ENCODE data around the gene ACAP2. TPM values are rescaled to one million over a fixed set of nuclear protein-coding genes. Genes with fewer than 3 reads are reported as not detected.

The ACAP2 gene
- total RNA-seq, 1 donor, result 92.3 TPM

DNA sequence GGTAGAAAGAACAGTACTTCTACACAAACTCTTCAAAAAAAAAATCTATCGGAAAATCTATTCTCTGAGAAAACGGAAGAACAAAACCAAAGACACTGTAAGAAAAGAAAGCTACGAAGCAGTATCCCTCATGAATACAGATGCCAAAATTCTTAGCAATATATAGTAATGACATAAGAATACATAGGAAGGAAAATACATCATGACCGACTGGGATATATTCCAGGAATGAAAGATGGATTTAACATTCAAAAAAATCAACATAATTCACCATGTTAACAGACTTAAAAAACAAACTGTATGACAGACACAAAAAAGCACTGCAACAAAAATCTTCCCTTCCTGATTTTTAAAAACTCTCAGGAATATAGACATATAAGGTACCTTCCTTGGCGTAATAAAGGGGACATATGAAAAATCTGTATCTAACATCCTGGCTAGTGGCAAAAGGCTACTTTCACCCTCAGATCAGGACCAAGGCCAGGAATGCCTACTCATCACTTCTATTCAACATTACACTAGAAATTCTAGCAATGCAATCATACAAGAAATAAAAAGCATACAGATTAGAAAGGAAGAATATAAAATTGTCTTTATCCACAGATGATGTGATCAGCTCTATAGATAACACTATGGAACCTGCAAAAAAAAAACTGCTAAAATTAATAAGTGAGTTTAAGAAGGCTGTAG, 94.2 kb downstream of the ACAP2 start:
- DNase-seq (ENCODE audit: low read depth), result no peak
- TF ChIP-seq, protein P1, sequence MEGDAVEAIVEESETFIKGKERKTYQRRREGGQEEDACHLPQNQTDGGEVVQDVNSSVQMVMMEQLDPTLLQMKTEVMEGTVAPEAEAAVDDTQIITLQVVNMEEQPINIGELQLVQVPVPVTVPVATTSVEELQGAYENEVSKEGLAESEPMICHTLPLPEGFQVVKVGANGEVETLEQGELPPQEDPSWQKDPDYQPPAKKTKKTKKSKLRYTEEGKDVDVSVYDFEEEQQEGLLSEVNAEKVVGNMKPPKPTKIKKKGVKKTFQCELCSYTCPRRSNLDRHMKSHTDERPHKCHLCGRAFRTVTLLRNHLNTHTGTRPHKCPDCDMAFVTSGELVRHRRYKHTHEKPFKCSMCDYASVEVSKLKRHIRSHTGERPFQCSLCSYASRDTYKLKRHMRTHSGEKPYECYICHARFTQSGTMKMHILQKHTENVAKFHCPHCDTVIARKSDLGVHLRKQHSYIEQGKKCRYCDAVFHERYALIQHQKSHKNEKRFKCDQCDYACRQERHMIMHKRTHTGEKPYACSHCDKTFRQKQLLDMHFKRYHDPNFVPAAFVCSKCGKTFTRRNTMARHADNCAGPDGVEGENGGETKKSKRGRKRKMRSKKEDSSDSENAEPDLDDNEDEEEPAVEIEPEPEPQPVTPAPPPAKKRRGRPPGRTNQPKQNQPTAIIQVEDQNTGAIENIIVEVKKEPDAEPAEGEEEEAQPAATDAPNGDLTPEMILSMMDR (IDR thresholded peaks at IDR 0.05; ENCODE audit: insufficient read depth, low read length), result no peak
- H3K4me3 ChIP-seq (ENCODE audit: low read depth, low read length), result no peak overlapping the region

DNA sequence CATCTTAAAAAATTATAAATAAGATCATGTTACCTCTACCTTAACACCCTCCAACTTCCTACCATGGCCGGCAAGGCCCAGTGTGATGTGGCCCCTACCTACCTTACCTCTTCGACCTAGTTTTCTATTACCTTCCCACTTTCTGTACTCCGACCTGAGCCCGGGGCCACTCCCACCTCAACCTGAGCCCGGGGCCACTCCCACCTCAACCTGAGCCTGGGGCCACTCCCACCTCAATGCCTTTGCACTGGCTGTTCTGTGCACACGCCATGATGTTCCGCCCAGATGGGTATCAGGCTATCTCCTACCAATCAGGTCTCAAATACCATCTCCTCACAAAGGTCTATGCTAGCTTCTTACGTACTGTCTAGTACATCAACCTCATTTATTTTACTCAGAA, 105.1 kb downstream of the ACAP2 start:
- TF ChIP-seq, protein P1 (IDR thresholded peaks at IDR 0.05; ENCODE audit: insufficient read depth, low read length), result no peak

DNA sequence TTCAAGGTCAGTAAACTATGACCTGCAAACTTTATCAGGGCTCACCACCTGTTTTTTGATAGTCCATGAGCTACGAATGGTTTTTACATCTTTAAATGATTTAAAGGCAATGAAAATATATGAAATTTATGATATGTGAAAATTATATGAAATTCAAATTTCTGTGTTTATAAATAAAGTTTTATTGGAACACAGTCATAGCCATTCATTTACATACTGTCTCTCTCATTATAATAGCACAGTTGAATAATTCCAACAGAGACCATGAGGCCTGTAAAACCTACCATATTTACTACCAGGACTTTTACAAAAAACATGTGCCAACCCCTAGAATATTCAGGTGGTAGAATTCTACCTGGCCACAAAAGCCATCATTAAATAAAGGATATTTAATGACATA, 107.9 kb downstream of the ACAP2 start:
- no peak for DNase-seq (ENCODE audit: low read depth)

More for the DNA sequence above, 105.1 kb downstream of the ACAP2 start:
- no peak for DNase-seq (ENCODE audit: low read depth)
- H3K4me3 ChIP-seq (ENCODE audit: low read depth, low read length), result no peak overlapping the region

DNA sequence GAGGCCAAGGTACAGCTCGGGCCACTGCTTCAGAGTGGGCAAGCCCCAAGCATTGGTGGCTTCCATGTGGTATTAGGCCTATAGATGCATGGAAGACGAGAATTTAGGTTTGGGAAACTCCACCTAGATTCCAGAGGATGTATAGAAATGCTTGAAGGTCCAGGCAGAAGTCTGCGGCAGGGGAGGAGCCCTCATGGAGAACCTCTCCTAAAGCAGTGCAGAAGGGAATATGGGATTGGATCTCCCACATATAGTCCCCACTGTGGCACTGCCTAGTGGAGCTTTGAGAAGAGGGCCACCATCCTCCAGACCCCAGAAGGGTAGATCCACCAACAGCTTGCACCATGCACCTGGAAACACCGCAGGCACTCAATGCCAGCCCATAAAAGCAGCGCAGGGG, 123.8 kb downstream of the ACAP2 start:
- DNase-seq (ENCODE audit: low read depth), result no peak
- TF ChIP-seq, protein P1 (IDR thresholded peaks at IDR 0.05; ENCODE audit: insufficient read depth, low read length), result no peak
- no peak overlapping the region for H3K4me3 ChIP-seq (ENCODE audit: low read depth, low read length)

More for the DNA sequence above, 107.9 kb downstream of the ACAP2 start:
- TF ChIP-seq, protein P1 (IDR thresholded peaks at IDR 0.05; ENCODE audit: insufficient read depth, low read length), result no peak
- H3K4me3 ChIP-seq (ENCODE audit: low read depth, low read length), result no peak overlapping the region

DNA sequence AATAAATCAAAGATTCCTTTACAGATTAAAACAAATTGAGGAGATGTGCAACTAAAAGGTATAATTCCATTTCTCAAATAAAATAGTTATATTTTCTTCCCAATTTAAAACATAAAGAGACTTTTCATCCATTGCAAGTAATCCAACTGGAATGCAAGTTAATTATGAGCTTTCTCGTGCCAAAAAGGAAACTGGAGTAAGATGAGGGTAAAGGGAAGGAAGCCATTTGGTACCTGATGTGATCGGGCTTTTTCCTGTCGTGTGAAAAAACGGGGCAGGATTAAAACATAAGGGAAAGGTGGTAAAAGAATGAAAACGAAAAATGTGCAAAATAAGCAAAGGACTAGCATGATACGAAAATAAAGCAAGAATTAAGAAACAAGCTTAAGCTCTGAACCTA, 130.1 kb downstream of the ACAP2 start:
- no peak overlapping the region for H3K4me3 ChIP-seq (ENCODE audit: low read depth, low read length)
- DNase-seq (ENCODE audit: low read depth), result no peak
- TF ChIP-seq, protein P1 (IDR thresholded peaks at IDR 0.05; ENCODE audit: insufficient read depth, low read length), result no peak

DNA sequence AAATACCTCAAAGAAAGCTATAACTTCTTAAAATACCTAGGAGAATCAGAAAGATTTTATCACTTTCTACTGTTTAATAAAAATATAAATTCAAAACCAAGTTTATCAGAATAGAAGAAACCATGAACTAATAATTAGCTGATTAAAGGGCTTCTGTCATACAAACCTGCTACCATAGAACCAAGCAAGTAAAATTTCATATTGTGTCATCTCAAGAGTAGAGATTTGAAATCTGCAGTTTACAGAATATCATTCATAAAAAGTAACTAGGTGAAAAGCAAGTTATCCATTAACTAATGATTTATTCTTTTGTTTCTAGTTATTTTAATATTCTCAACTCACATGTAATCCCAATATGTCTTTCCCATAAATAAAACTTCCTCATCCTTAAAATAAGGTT, 135.1 kb downstream of the ACAP2 start:
- DNase-seq (ENCODE audit: low read depth), result no peak
- TF ChIP-seq, protein P1 (IDR thresholded peaks at IDR 0.05; ENCODE audit: insufficient read depth, low read length), result no peak
- no peak overlapping the region for H3K4me3 ChIP-seq (ENCODE audit: low read depth, low read length)

DNA sequence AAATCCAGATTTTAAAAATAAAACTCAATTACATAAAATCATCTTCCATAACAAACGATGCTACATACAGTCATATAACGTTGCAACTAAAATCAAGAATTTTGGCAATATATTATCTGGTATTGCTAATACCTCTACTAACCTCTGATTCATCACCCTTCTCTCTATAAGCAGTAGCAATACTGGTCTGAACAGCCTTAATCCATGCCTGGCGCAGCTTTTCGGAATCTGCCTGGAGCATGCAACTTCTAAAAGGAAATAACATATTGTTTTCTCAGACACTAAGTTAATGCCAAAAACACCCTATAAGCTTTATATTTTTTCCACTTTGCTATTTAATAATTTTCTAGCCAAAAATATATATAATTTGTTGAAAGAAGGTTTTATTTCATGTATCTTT, 136.5 kb downstream of the ACAP2 start:
- TF ChIP-seq, protein P1 (IDR thresholded peaks at IDR 0.05; ENCODE audit: insufficient read depth, low read length), result no peak
- no peak for DNase-seq (ENCODE audit: low read depth)
- no peak overlapping the region for H3K4me3 ChIP-seq (ENCODE audit: low read depth, low read length)
